H9 (cell line): ENCODE results near the gene TMEM239. TPM values are rescaled to one million over a fixed set of nuclear protein-coding genes. Genes with fewer than 3 reads are reported as not detected.

ENCODE experiments used
- DNase-seq: peaks from one replicate; pipeline ENCODE4 v3.0.0-alpha.2; 2017
- H2AFZ ChIP-seq: one replicate; pipeline ENCODE4 v1.6.1; 2013; ENCODE audit warnings: mild to moderate bottlenecking, low read length, control low read depth, moderate library complexity
- H2AK5ac ChIP-seq: 2 replicates; pipeline ENCODE4 v1.6.1; 2013; ENCODE audit warnings: low read length, control low read depth, mixed read lengths; ENCODE audit not compliant: insufficient read length
- H2BK120ac ChIP-seq: one replicate; pipeline ENCODE4 v1.6.1; 2013; ENCODE audit warnings: low read depth, mild to moderate bottlenecking, low read length, control low read depth, inconsistent platforms; ENCODE audit not compliant: poor library complexity, severe bottlenecking
- H2BK12ac ChIP-seq: 2 replicates; pipeline ENCODE4 v1.6.1; 2013; ENCODE audit warnings: low read length, control low read depth, mixed read lengths, low read depth; ENCODE audit not compliant: insufficient read length
- H2BK15ac ChIP-seq: 2 replicates; pipeline ENCODE4 v1.6.1; 2013; ENCODE audit warnings: low read depth, low read length, control low read depth
- H2BK20ac ChIP-seq: one replicate; pipeline ENCODE4 v1.6.1; 2013; ENCODE audit warnings: low read depth, mild to moderate bottlenecking, low read length, control low read depth, inconsistent platforms; ENCODE audit not compliant: poor library complexity, severe bottlenecking
- H2BK5ac ChIP-seq: 2 replicates; pipeline ENCODE4 v1.6.1; 2013; ENCODE audit warnings: low read length, control low read depth, mixed read lengths; ENCODE audit not compliant: insufficient read length
- H3K14ac ChIP-seq: 2 replicates; pipeline ENCODE4 v1.6.1; 2013; ENCODE audit warnings: low read length, control low read depth; ENCODE audit not compliant: insufficient read depth
- H3K18ac ChIP-seq: 2 replicates; pipeline ENCODE4 v1.6.1; 2013; ENCODE audit warnings: low read depth, mild to moderate bottlenecking, mixed read lengths, low read length, control low read depth; ENCODE audit not compliant: insufficient read length
- H3K23ac ChIP-seq: 2 replicates; pipeline ENCODE4 v1.6.1; 2013; ENCODE audit warnings: low read length, control low read depth, mixed read lengths, low read depth; ENCODE audit not compliant: insufficient read length
- H3K23me2 ChIP-seq: 2 replicates; pipeline ENCODE4 v1.6.1; 2013; ENCODE audit warnings: low read depth, mild to moderate bottlenecking, mixed read lengths, low read length, control low read depth; ENCODE audit not compliant: insufficient read length, poor library complexity, severe bottlenecking
- H3K27ac ChIP-seq: 2 replicates; pipeline ENCODE4 v1.5.1; 2013; ENCODE audit warnings: low read length, control low read depth, mixed read lengths, low read depth; ENCODE audit not compliant: insufficient read length
- H3K27me3 ChIP-seq: 2 replicates; pipeline ENCODE4 v1.6.1; 2013; ENCODE audit warnings: low read length, control low read depth, inconsistent platforms; ENCODE audit not compliant: insufficient read depth
- H3K4ac ChIP-seq: 2 replicates; pipeline ENCODE4 v1.6.1; 2013; ENCODE audit warnings: low read depth, mild to moderate bottlenecking, control low read depth, inconsistent platforms, low read length, moderate library complexity
- H3K4me1 ChIP-seq: 2 replicates; pipeline ENCODE4 v1.6.1; 2013; ENCODE audit warnings: low read length, control low read depth, inconsistent platforms; ENCODE audit not compliant: insufficient read depth
- H3K4me2 ChIP-seq: 2 replicates; pipeline ENCODE4 v1.6.1; 2013; ENCODE audit warnings: low read length, control low read depth, mixed read lengths; ENCODE audit not compliant: insufficient read length, insufficient read depth
- H3K56ac ChIP-seq: 2 replicates; pipeline ENCODE4 v1.6.1; 2013; ENCODE audit warnings: low read depth, mild to moderate bottlenecking, mixed read lengths, low read length, control low read depth; ENCODE audit not compliant: insufficient read length
- H3K79me1 ChIP-seq: 2 replicates; pipeline ENCODE4 v1.6.1; 2013; ENCODE audit warnings: low read depth, mild to moderate bottlenecking, moderate library complexity, low read length, control low read depth, inconsistent platforms; ENCODE audit not compliant: insufficient read depth, poor library complexity, severe bottlenecking
- H3K79me2 ChIP-seq: 2 replicates; pipeline ENCODE4 v1.6.1; 2013; ENCODE audit warnings: low read length, control low read depth, inconsistent platforms; ENCODE audit not compliant: insufficient read depth
- H3K9ac ChIP-seq: 2 replicates; pipeline ENCODE4 v1.6.1; 2013; ENCODE audit warnings: low read length, control low read depth, mixed read lengths; ENCODE audit not compliant: insufficient read length; ENCODE audit errors: extremely low read depth
- H3K9me3 ChIP-seq: one replicate; pipeline ENCODE4 v1.6.1; 2013; ENCODE audit warnings: low read depth, low read length, inconsistent platforms; ENCODE audit not compliant: control insufficient read depth
- H3T11ph ChIP-seq: one replicate; pipeline ENCODE4 v1.6.1; 2013; ENCODE audit warnings: mild to moderate bottlenecking, low read length, control low read depth, inconsistent platforms
- H4K20me1 ChIP-seq: one replicate; pipeline ENCODE4 v1.6.1; 2013; ENCODE audit not compliant: control insufficient read depth, insufficient read length, insufficient read depth
- H4K5ac ChIP-seq: 2 replicates; pipeline ENCODE4 v1.6.1; 2013; ENCODE audit warnings: low read depth, mild to moderate bottlenecking, mixed read lengths, low read length, control low read depth; ENCODE audit not compliant: insufficient read length
- H4K8ac ChIP-seq: replicated peaks from 2 replicates; pipeline ENCODE4 v1.6.1; 2013; ENCODE audit warnings: low read length, control low read depth, mixed read lengths, low read depth; ENCODE audit not compliant: insufficient read length
- H4K91ac ChIP-seq: 2 replicates; pipeline ENCODE4 v1.6.1; 2013; ENCODE audit warnings: low read depth, mild to moderate bottlenecking, moderate library complexity, mixed read lengths, low read length, control low read depth; ENCODE audit not compliant: insufficient read length
- H3K27ac Mint-ChIP-seq, 3 experiments: 2 replicates in 2 of 3; 3 replicates in 1 of 3; pipeline ENCODE4 v1.8.0; 2020 to 2021; ENCODE audit warnings: mixed read lengths in 3 of 3, mild to moderate bottlenecking in 1 of 3, moderate library complexity in 1 of 3
- H3K27me3 Mint-ChIP-seq: 2 replicates; pipeline ENCODE4 v1.8.0; 2021; ENCODE audit warnings: low read depth, mild to moderate bottlenecking, moderate library complexity, mixed read lengths
- H3K36me3 Mint-ChIP-seq, 3 experiments: 2 replicates in 2 of 3; 3 replicates in 1 of 3; pipeline ENCODE4 v1.8.0; 2020 to 2021; ENCODE audit warnings: low read depth in 3 of 3, mixed read lengths in 3 of 3; ENCODE audit not compliant: insufficient read depth in 1 of 3
- H3K4me1 Mint-ChIP-seq, 2 experiments: 2 replicates each; pipeline ENCODE4 v1.8.0; 2020; ENCODE audit warnings: mixed read lengths in 2 of 2
- H3K4me3 Mint-ChIP-seq, 2 experiments: 2 replicates in 1 of 2; 3 replicates in 1 of 2; pipeline ENCODE4 v1.8.0; 2020 to 2021; ENCODE audit warnings: mild to moderate bottlenecking in 2 of 2, mixed read lengths in 2 of 2, moderate library complexity in 1 of 2
- H3K9me3 Mint-ChIP-seq, 2 experiments: 2 replicates in 1 of 2; 3 replicates in 1 of 2; pipeline ENCODE4 v1.8.0; 2020; ENCODE audit warnings: mild to moderate bottlenecking in 2 of 2, mixed read lengths in 2 of 2, moderate library complexity in 1 of 2
- CTCF ChIP-seq: fragments of 200-600 bp; sonication (generic); conservative IDR thresholded peaks from 3 replicates; pipeline ENCODE4 v1.8.0; 2021; ENCODE audit warnings: antibody characterized with exemption, mild to moderate bottlenecking
- WGBS: extraction: QIAGEN DNeasy Blood & Tissue Kit; methylation state at CpG from one replicate; pipeline ENCODE4 v1.1.7; 2013; ENCODE audit warnings: missing lambda C conversion rate, low lambda C conversion rate, mixed read lengths; ENCODE audit not compliant: insufficient read length; ENCODE audit errors: extremely low coverage; 5-methylcytosine and 5-hydroxymethylcytosine counted together
- total RNA-seq: library from RNA; stranded (reverse); gene quantifications from 2 replicates; pipeline ENCODE4 v1.2.1, GENCODE V29; 2021

The TMEM239 gene
- total RNA-seq, 1 experiment from 2014 or later = not detected

- Histone ChIP-seq H3T11ph (no peak overlapping the region), H2AK5ac (no peak overlapping the region), H3K79me2 (no peaks in the 10 kb centered on the region), H3K23ac (no peak overlapping the region), H3K23me2 (peaks cover 3% of the 10 kb centered on the region), H4K20me1 (no peaks in the 10 kb centered on the region), H3K9me3 (no peaks in the 10 kb centered on the region), H3K79me1 (no peaks in the 10 kb centered on the region), H2BK20ac (no peak overlapping the region), H2BK12ac (no peak overlapping the region), H3K18ac (no peak overlapping the region), H3K56ac (no peak overlapping the region), H3K9ac (no peak overlapping the region), H4K5ac (no peak overlapping the region), H3K4ac (no peak overlapping the region), H3K4me2 (no peak overlapping the region), H3K27me3 (no peaks in the 10 kb centered on the region; the same call in 1 of the 2 replicates), H3K14ac (no peak overlapping the region), H2AFZ (no peak overlapping the region), H4K91ac (no peak overlapping the region), H4K8ac (no peak overlapping the region), H3K4me1 (no peaks in the 10 kb centered on the region; the same call in 1 of the 2 replicates), H2BK15ac (no peak overlapping the region), H3K27ac (no peak overlapping the region), H2BK120ac (no peak overlapping the region), H2BK5ac (no peak overlapping the region)
- H3K4me1 Mint-ChIP-seq = peaks cover 19 to 20% of the 10 kb centered on the region in 2 experiments
- H3K9me3 Mint-ChIP-seq = no peaks in the 10 kb centered on the region; a peak in 1 of 5 replicates
- peaks cover 23 to 66% (median 38%) of the 10 kb centered on the region in 3 experiments for H3K36me3 Mint-ChIP-seq
- peaks cover 10% of the 10 kb centered on the region for H3K27me3 Mint-ChIP-seq
- no peak for TF ChIP-seq CTCF
- H3K4me3 Mint-ChIP-seq = no peak overlapping the region
- no peak overlapping the region for H3K27ac Mint-ChIP-seq
- no peak for DNase-seq
- WGBS = no CpG with 5 or more reads among the region's 20 CpGs
These were observed 20.0 kb upstream of the TMEM239 start for GRCh38 chr20:2796011-2796660.
